Adrenal gland (tissue), 12 donors: ENCODE results near the gene ABCA1. TPM values are rescaled to one million over a fixed set of nuclear protein-coding genes. Genes with fewer than 3 reads are reported as not detected.
"Not testable (repeated sequence)": the region's sequence is repeated elsewhere in the genome, so short reads cannot be mapped to it uniquely, and the experiment has no call there.

Experiments used
- DNase-seq, 7 donors: peaks; one replicate each; pipeline ENCODE4 v3.0.0-alpha.2; 2019 to 2020
- H3K27ac ChIP-seq, 5 donors: fragments of 200-600 bp; sonication (generic) in 4 of 5; 1 replicate in 3 of 5; 2 replicates in 2 of 5; pipeline versions ENCODE4 v1.5.1 to v1.8.0; 2016 to 2020; ENCODE audit warnings: mild to moderate bottlenecking in 1 of 5
- H3K27me3 ChIP-seq: fragments of 200-600 bp; 2 replicates; pipeline ENCODE4 v1.8.0; 2021
- H3K36me3 ChIP-seq, 2 donors: fragments of 200-600 bp; replicated peaks in 1 of 2; 1 replicate in 1 of 2; 2 replicates in 1 of 2; pipeline versions ENCODE4 v1.5.1 to v1.8.0; 2018 to 2022
- H3K4me1 ChIP-seq, 2 donors: fragments of 200-600 bp; replicated peaks in 1 of 2; 1 replicate in 1 of 2; 2 replicates in 1 of 2; pipeline versions ENCODE4 v1.5.1 to v1.8.0; 2018 to 2021
- H3K4me3 ChIP-seq, 4 donors: fragments of 200-600 bp; sonication (generic) in 3 of 4; one replicate each; pipeline ENCODE4 v1.5.1; 2016 to 2018
- H3K9me3 ChIP-seq, 3 donors: fragments of 200-600 bp; sonication (generic) in 1 of 3; replicated peaks in 1 of 3; 1 replicate in 2 of 3; 2 replicates in 1 of 3; pipeline versions ENCODE4 v1.5.1 to v1.8.0; 2016 to 2021
- CTCF ChIP-seq, 6 experiments: fragments of 450-650 bp in 4 of 6; fragments of 200-600 bp in 2 of 6; sonication (generic) in 1 of 6; IDR thresholded peaks; 1 replicate in 5 of 6; 2 replicates in 1 of 6; pipeline versions ENCODE4 v1.5.1 to v1.8.0; 2016 to 2021; ENCODE audit warnings: antibody characterized with exemption in 6 of 6, mild to moderate bottlenecking in 2 of 6, moderate library complexity in 1 of 6
- POLR2A ChIP-seq, 2 donors: fragments of 450-650 bp; IDR thresholded peaks; one replicate each; pipeline ENCODE4 v1.6.1; 2017; ENCODE audit warnings: antibody characterized with exemption in 2 of 2, mild to moderate bottlenecking in 2 of 2, moderate library complexity in 1 of 2
- WGBS, 4 donors: extraction: QIAGEN DNeasy Blood & Tissue Kit in 2 of 4; methylation state at CpG; one replicate each; pipeline versions ENCODE4 v1.1.5 to v1.1.7; 2013 to 2017; 5-methylcytosine and 5-hydroxymethylcytosine counted together
- intact Hi-C, 2 donors: fragments of 100-400 bp; cut with DNase I; formaldehyde crosslinking; loops; one replicate each; pipeline versions ENCODE4 v1.14.1 to v1.15.0; 2022 to 2023
- polyA plus RNA-seq, 3 donors: library from polyadenylated mRNA; stranded (reverse); fragments of 200-250 nt in 2 of 3; fragments of 350-450 nt in 1 of 3; fragmentation: Illumina TruSeq in 1 of 3; extraction: RNeasy Lipid Tissue Mini Kit (QIAGEN cat#74804) in 1 of 3; gene quantifications; one replicate each; pipeline ENCODE4 v1.2.3, GENCODE V29; 2013 to 2014
- total RNA-seq, 9 donors: library from RNA; depleted of rRNA in 4 of 9; stranded (reverse); fragments of >200 nt in 4 of 9; fragments of 120-200 nt in 1 of 9; fragmentation: NEBNext Ultra II Directional in 1 of 9; extraction: Animal tissue kit (Norgen Biotek cat#: 25700) in 1 of 9; gene quantifications; one replicate each; pipeline versions ENCODE4 v1.1.0 to v1.2.4, GENCODE V29; 2013 to 2023
- donor health status: healthy with polysubstance abuse.
- donor health status: Bipolar disorder and iron deficiency.
- donor health status: DM: yes; HTN: yes; CAD: no.
- donor health status: DM: no; HTN: no; CAD: no.
- donor health status: DM: no; HTN: no; CAD: no.
- donor health status: DM: yes; HTN: yes; CAD: no.

Gene ABCA1
- total and polyA plus RNA-seq, 12 donors = 26.8 to 446 (median 134) TPM

GRCh38 chr9:104931256-104931655, 3.3 kb upstream of the ABCA1 start:
- WGBS, 4 donors = 70 to 98% (median 85%) methylated on average over 4 of the region's 4 CpGs
- no peak overlapping the region for H3K27ac ChIP-seq
- intact Hi-C loops = loop anchor here (5.0 to 10.0 kb wide), 2 partner anchors 36 to 134 kb away; no protein-coding TSS in a partner anchor
- H3K36me3 ChIP-seq = no peaks in the 10 kb centered on the region
- H3K9me3 ChIP-seq = no peaks in the 10 kb centered on the region
- TF ChIP-seq CTCF (IDR thresholded peaks at IDR 0.05) = no peak
- TF ChIP-seq POLR2A (IDR thresholded peaks at IDR 0.05) = no peak
- H3K4me1 ChIP-seq = peaks cover 16 to 30% of the 10 kb centered on the region in 2 donors
- DNase-seq = no peak
- no peak overlapping the region for H3K4me3 ChIP-seq
- H3K27me3 ChIP-seq = no peaks in the 10 kb centered on the region

GRCh38 chr9:104927216-104927911, 591 bp downstream of the ABCA1 start:
- Histone ChIP-seq H3K27me3 (no peaks in the 10 kb centered on the region), H3K4me1 (peaks cover 7 to 32% of the 10 kb centered on the region in 2 donors), H3K27ac (peak overlapping the region; percentile 82 to 95 (median 89)), H3K4me3 (peak overlapping the region; percentile 48 to 80 (median 68)), H3K36me3 (no peaks in the 10 kb centered on the region), H3K9me3 (no peaks in the 10 kb centered on the region)
- 0 to 1% (median 0%) methylated on average over 22 to 44 of the region's 44 CpGs for WGBS, 4 donors
- TF ChIP-seq CTCF (IDR thresholded peaks at IDR 0.05) (no peak), POLR2A (IDR thresholded peaks at IDR 0.05) (no peak)
- peak; percentile 54 to 80 (median 72) for DNase-seq
- intact Hi-C loops = loop anchor here in 1 of 2 donors (5.0 kb wide), 1 partner anchor 230 kb away; no protein-coding TSS in a partner anchor

GRCh38 chr9:104923740-104924139, 4.2 kb downstream of the ABCA1 start:
- Histone ChIP-seq H3K36me3 (no peaks in the 10 kb centered on the region), H3K9me3 (no peaks in the 10 kb centered on the region), H3K4me1 (peaks cover 28 to 67% of the 10 kb centered on the region in 2 donors), H3K27me3 (no peaks in the 10 kb centered on the region), H3K27ac (peak overlapping the region; percentile 7 to 95 (median 74)), H3K4me3 (peak overlapping the region in 2 of 4 donors; percentile 0 to 66)
- TF ChIP-seq CTCF (IDR thresholded peaks at IDR 0.05) = no peak
- TF ChIP-seq POLR2A (IDR thresholded peaks at IDR 0.05) = peak in 1 of 2 donors; percentile 46
- peak in 1 of 7 donors; percentile 45 for DNase-seq
- 52 to 69% (median 56%) methylated on average over 4 of the region's 4 CpGs for WGBS, 4 donors
- intact Hi-C loops = no loop called here

- 26 to 43% (median 36%) methylated on average over 2 of the region's 2 CpGs for WGBS, 4 donors
- Histone ChIP-seq H3K4me3 (peak overlapping the region in 2 of 4 donors; percentile 14 to 66), H3K27me3 (no peaks in the 10 kb centered on the region), H3K36me3 (no peaks in the 10 kb centered on the region), H3K4me1 (peaks cover 26 to 67% of the 10 kb centered on the region in 2 donors), H3K27ac (peak overlapping the region; percentile 7 to 95 (median 74)), H3K9me3 (no peaks in the 10 kb centered on the region)
- intact Hi-C loops = no loop called here
- DNase-seq = peak in 3 of 7 donors; percentile 46 to 60 (median 55)
- no peak for TF ChIP-seq CTCF (IDR thresholded peaks at IDR 0.05)
- peak; percentile 11 to 39 for TF ChIP-seq POLR2A (IDR thresholded peaks at IDR 0.05)
Measured at GRCh38 chr9:104923289-104923688, 4.7 kb downstream of the ABCA1 start.

- DNase-seq, H3K27me3 ChIP-seq, H3K36me3 ChIP-seq, intact Hi-C loops, H3K9me3 ChIP-seq: not testable (repeated sequence)
- Histone ChIP-seq H3K27ac (peak overlapping the region; percentile 7 to 95 (median 74)), H3K4me3 (peak overlapping the region in 2 of 4 donors; percentile 14 to 66), H3K4me1 (peaks cover 26 to 72% of the 10 kb centered on the region in 2 donors)
- 63 to 79% (median 76%) methylated on average over 7 of the region's 7 CpGs for WGBS, 4 donors
Measured at GRCh38 chr9:104922748-104923147, 5.2 kb downstream of the ABCA1 start.
